ENCODE measurements around the gene KIF13A. TPM values are rescaled to one million over a fixed set of nuclear protein-coding genes. Genes with fewer than 3 reads are reported as not detected.
A peak's percentile ranks its signal among the peaks of the same experiment; 100 is the strongest.
"Not testable (repeated sequence)": the region's sequence is repeated elsewhere in the genome, so short reads cannot be mapped to it uniquely, and the experiment has no call there.

The KIF13A gene
- total RNA-seq, 1 donor from 2014 or later, result 16.3 TPM

- no peak for FAIRE-seq
- no peak for DNase-seq (ENCODE audit: low spot score in 2 of 2)
These were observed 131.1 kb downstream of the KIF13A start for GRCh38 chr6:17856306-17856705.

GRCh38 chr6:17855381-17855780 is 132.1 kb downstream of the KIF13A start:
- DNase-seq (ENCODE audit: low spot score in 2 of 2), result no peak
- FAIRE-seq, result no peak

- FAIRE-seq (no peak), DNase-seq (ENCODE audit: low spot score in 2 of 2) (no peak)
These were observed 133.9 kb downstream of the KIF13A start for GRCh38 chr6:17853533-17853932.

- DNase-seq (ENCODE audit: low spot score in 2 of 2) (no peak), FAIRE-seq (no peak)
These were observed 135.7 kb downstream of the KIF13A start for GRCh38 chr6:17851720-17852161.

GRCh38 chr6:17851001-17851719 is 136.3 kb downstream of the KIF13A start:
- DNase-seq (ENCODE audit: low spot score in 2 of 2) (no peak), FAIRE-seq (no peak)

- no peak for DNase-seq (ENCODE audit: low spot score in 2 of 2)
- FAIRE-seq, result no peak
These were observed 137.2 kb downstream of the KIF13A start for GRCh38 chr6:17850281-17850680.

- DNase-seq (ENCODE audit: low spot score in 2 of 2) (no peak), FAIRE-seq (no peak)
These were observed 140.2 kb downstream of the KIF13A start for GRCh38 chr6:17847203-17847760.

- DNase-seq (ENCODE audit: low spot score in 2 of 2) (no peak), FAIRE-seq (no peak)
These were observed 140.7 kb downstream of the KIF13A start for GRCh38 chr6:17846762-17847161.

- no peak for DNase-seq (ENCODE audit: low spot score in 2 of 2)
- FAIRE-seq, result no peak
These were observed 141.8 kb downstream of the KIF13A start for GRCh38 chr6:17845598-17845997.

GRCh38 chr6:17844967-17845366 is 142.5 kb downstream of the KIF13A start:
- FAIRE-seq; DNase-seq (ENCODE audit: low spot score in 2 of 2): not testable (repeated sequence)

GRCh38 chr6:17842934-17843821 is 144.3 kb downstream of the KIF13A start:
- FAIRE-seq, result no peak
- DNase-seq (ENCODE audit: low spot score in 2 of 2), result no peak

GRCh38 chr6:17842014-17842776 is 145.2 kb downstream of the KIF13A start:
- DNase-seq (ENCODE audit: low spot score in 2 of 2) (no peak), FAIRE-seq (no peak)

GRCh38 chr6:17839513-17840223 is 147.8 kb downstream of the KIF13A start:
- FAIRE-seq, result no peak
- no peak for DNase-seq (ENCODE audit: low spot score in 2 of 2)

- DNase-seq (ENCODE audit: low spot score in 2 of 2) (no peak), FAIRE-seq (no peak)
These were observed 151.1 kb downstream of the KIF13A start for GRCh38 chr6:17836293-17836692.

GRCh38 chr6:17835784-17836183 is 151.7 kb downstream of the KIF13A start:
- FAIRE-seq (no peak), DNase-seq (ENCODE audit: low spot score in 2 of 2) (no peak)

GRCh38 chr6:17831135-17831534 is 156.3 kb downstream of the KIF13A start:
- DNase-seq (ENCODE audit: low spot score in 2 of 2), result peak in 1 of 2 donors; percentile 10
- no peak for FAIRE-seq

- DNase-seq (ENCODE audit: low spot score in 2 of 2), result no peak
- no peak for FAIRE-seq
These were observed 157.5 kb downstream of the KIF13A start for GRCh38 chr6:17829905-17830304.

GRCh38 chr6:17828149-17828548 is 159.3 kb downstream of the KIF13A start:
- FAIRE-seq, result no peak

GRCh38 chr6:17826301-17826700 is 161.1 kb downstream of the KIF13A start:
- no peak for FAIRE-seq
- no peak for DNase-seq (ENCODE audit: low spot score in 2 of 2)

More at GRCh38 chr6:17828149-17828548, 159.3 kb downstream of the KIF13A start:
- no peak for DNase-seq (ENCODE audit: low spot score in 2 of 2)

- FAIRE-seq, result no peak
- DNase-seq (ENCODE audit: low spot score in 2 of 2), result no peak
These were observed 167.4 kb downstream of the KIF13A start for GRCh38 chr6:17820055-17820454.
